GM23248 (cell line): ENCODE data around the gene KDM5A.
"Not testable (repeated sequence)": the region's sequence is repeated elsewhere in the genome, so short reads cannot be mapped to it uniquely, and the experiment has no call there.

Experiments
- EZH2 ChIP-seq: fragments of 200-600 bp; sonication (generic); IDR thresholded peaks from 2 replicates; pipeline ENCODE4 v1.6.1; 2018; ENCODE audit warnings: antibody characterized with exemption, mild to moderate bottlenecking; ENCODE audit not compliant: insufficient read depth, poor library complexity, severe bottlenecking
- EZH2phosphoT487 ChIP-seq: fragments of 200-600 bp; sonication (generic); IDR thresholded peaks from 2 replicates; pipeline ENCODE4 v1.6.1; 2018; ENCODE audit warnings: antibody characterized with exemption, moderate library complexity, mild to moderate bottlenecking, low read depth; ENCODE audit not compliant: insufficient read depth

DNA sequence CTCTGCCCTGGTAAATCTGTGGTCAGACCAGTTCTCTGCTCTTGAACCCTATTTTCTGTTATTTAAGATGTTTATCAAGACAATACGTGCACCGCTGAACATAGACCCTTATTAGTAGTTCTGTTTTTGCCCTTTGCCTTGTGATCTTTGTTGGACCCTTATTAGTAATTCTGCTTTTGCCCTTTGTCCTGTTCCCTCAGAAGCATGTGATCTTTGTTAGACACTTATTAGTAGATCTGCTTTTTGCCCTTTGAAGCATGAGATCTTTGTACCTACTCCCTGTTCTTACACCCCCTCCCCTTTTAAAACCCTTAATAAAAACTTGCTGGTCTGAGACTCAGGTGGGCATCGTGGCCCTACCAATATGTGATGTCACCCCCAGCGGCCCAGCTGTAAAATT, 153.2 kb downstream of the KDM5A start:
- not testable (repeated sequence) for TF ChIP-seq EZH2phosphoT487, EZH2
